GM21447 (cell line): ENCODE measurements around the gene THSD4.

Experiments used
- ATAC-seq: cut with Tn5 transposase; IDR thresholded peaks from one replicate; pipeline ENCODE4 v1.9.1; 2021; ENCODE audit not compliant: unreplicated experiment

The THSD4 gene

GRCh38 chr15:71472566-71472965, 357.3 kb downstream of the THSD4 start:
- no peak for ATAC-seq

GRCh38 chr15:71473751-71474150, 358.5 kb downstream of the THSD4 start:
- no peak for ATAC-seq

DNA sequence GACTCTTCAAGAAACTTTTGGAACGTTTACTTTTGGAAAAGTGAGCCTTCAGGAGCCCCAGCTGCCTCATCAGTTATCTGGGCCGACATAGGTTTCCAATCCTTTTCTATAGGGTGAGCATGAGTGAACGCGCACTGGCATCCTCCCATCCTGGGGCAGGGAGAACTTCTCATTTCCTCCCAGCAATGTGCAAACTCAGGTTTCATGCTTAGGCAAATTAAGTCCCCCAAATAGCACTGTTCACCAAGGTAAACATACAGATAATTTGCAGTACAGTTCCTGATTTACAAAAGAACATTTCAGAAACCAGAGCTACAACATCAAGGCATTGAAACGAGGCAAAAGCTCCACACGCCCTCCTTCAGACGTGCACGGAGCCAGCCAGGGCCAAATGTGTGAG, 361.6 kb downstream of the THSD4 start:
- ATAC-seq = no peak

- no peak for ATAC-seq
Observed at GRCh38 chr15:71480556-71480955, 365.3 kb downstream of the THSD4 start.

DNA sequence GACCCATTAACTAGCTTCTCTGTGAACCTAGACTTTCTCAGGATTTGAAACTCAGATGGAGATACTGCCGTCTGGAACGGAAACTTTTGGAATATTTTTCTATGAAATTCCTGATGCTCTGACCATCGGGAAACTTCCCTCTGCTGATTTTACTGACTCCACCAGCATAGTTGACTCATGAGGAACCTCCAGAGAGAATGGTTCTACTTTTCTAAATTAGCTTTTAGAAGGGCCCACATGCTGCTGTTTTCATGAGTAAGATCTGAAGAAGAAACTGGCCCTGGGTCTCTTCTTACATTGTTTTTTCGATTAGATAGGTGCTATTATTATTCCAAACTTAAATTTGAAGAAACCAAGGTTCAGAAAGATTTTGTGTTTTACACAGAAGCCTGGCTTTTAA, 368.8 kb downstream of the THSD4 start:
- ATAC-seq = no peak

- no peak for ATAC-seq
Observed at GRCh38 chr15:71485094-71485693, 369.9 kb downstream of the THSD4 start.

GRCh38 chr15:71489570-71489969, 374.3 kb downstream of the THSD4 start:
- ATAC-seq = no peak

DNA sequence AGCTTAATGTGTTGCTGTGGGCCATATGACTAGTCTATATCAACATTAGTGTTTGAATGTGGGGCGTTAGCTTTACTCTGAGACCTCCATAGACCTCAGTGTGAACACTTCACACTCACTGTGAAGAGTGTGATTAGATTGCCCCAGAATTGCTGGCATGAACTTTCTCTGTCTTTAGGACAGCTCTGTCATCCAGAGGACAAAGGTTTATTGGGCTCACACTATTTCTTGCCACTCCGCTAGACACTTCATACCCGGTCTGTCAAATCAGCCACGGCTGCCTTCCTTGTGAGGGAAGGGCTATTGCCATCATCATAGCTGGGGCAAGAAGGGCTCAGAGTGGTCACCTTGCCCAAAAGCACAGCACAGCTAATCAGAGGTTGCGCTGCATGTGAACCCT, 378.3 kb downstream of the THSD4 start:
- ATAC-seq = no peak

- ATAC-seq = no peak
Observed at GRCh38 chr15:71494563-71495397, 379.5 kb downstream of the THSD4 start.

GRCh38 chr15:71495398-71495780, 380.1 kb downstream of the THSD4 start:
- no peak for ATAC-seq

DNA sequence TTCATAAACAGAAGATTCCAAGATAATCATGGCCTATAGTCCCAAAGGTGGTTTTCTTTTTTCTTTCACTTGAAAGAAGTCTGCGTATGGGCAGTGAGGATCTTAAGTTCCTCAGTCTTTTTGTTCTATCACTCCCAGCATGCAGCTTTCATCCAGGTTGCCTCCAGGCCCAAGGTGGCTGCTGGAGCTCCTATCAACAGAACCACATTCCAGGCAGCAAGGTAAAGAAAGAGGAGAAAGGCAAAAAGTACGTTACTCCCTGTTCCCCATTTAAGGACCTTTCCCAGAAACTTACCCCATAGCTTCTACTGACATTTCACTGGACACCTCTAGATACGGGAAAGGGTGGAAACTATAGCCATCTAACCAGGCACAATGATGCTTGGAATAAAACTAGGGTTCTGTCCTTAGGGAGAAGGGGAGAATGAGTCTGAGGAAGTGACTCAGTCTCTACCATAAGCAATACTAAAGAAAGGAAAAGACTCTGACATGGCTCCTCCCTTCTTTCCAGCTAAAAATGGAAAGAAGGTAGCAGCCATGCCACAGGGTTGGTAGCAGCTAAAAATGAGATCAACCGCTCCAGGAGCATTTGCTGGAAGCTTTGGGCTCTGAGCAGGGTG, 381.2 kb downstream of the THSD4 start:
- ATAC-seq = no peak

DNA sequence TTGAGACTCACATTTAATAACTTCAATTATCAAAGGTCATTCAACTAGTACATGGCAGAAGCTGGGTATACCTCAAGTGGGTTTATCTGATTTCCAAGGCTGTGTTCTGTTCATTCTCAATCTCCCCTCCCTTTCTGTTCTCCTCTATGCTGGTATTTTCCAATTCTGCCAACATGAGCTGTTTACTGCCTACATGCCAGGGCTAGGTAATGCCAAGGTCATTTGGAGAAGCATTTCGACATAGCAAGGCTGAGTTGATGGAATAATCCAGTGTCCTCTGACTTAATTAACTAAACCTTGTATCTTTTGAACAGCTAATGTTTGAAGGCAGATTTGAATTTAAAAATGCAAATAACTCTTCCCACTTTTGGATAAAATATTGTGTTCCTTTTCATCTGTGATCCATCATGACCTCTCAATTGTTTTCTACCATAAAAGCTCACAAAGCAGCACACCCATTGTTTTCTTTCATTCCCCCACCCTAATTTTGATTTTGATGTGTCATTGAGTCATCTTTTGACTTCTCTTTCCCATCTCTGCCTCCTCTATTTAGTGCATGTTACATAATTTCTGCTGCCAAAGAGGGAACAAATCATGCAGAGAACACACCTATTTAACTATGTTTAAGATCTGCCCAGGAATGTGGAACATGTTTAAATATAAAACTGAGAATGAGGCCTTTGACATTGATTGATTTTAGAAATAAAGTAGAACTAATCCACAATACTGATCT, 386.2 kb downstream of the THSD4 start:
- no peak for ATAC-seq

DNA sequence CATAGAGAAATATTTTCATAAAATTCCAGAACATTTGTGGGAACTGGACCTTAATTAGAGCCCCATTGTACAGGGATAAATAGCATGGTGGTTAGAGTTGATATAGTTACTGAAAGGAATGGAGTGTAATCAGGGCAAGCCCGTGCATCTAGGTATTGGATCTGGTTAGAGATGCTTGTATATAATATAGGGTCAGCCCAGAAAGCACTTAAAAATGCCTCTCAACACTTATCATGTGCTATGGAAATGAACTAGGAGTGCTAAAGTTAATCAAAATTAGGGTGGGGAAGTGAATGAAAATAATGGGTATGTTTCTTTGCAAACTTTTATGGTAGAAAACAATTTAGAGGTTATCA, 386.8 kb downstream of the THSD4 start:
- ATAC-seq = no peak

DNA sequence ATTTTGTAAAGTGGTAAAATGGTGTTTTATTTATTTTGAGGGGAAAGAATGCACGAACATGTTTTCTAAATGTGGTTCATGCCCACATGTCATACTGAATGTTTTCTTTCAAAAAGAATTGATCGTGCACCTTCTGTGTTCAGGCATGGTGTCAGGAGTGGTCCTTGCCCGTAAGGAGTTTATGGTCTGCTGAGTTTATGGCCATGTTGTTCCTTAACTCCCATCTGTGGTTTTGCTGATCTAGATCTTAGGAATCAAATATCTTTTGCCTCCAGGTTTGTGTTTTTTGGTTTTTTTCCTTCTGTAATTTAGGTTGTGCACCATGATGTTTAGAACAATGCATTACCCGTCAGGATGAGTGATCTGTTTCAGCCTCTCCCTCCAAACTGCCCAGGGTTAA, 390.7 kb downstream of the THSD4 start:
- no peak for ATAC-seq

DNA sequence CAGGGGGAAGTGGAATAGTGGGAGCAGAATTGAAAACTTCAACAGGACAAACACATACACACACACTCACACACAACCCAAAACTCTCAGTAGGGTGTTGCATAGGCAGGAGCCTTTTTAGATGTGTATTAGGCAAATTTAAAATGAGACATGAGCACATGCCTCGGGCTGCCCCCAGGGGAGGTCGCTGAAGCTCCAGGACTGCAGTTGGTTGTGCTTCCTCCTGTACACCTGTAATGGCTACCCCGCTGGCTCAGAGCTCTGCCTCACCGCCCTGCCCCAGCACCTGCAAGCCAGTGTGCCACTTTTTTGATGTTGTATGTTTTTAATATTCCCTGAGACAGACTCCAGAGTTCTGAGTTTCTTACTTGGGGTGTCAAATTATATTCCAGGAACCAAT, 391.7 kb downstream of the THSD4 start:
- no peak for ATAC-seq

DNA sequence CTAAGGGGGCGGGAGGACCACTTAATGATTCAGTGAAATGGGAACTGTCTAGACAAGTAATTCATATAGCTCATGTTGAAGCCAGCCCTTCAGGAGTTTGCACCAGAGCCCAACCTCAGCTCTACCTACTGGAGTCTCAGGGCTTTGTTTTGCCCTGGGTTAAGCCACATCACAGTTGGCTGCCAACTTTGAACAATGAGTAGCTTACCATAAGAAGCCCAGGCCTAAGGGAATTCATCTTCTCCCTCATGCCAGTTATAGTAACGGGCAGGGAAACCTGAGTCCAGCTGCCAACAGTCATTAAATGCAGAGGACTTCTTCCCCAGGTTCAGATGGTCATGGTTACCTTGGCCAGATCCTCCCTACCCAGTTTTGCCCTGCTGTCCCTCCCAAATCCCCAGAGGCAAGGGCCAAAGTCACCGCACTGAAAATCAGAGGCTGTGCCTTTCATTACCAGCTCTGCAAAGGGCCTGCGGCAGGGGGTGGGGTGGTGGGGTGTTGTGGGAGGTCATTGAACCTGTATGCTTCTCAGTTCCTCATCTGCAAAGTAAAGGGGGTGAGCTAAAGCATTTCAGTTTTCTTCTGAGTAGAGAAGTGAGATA, 392.9 kb downstream of the THSD4 start:
- no peak for ATAC-seq

DNA sequence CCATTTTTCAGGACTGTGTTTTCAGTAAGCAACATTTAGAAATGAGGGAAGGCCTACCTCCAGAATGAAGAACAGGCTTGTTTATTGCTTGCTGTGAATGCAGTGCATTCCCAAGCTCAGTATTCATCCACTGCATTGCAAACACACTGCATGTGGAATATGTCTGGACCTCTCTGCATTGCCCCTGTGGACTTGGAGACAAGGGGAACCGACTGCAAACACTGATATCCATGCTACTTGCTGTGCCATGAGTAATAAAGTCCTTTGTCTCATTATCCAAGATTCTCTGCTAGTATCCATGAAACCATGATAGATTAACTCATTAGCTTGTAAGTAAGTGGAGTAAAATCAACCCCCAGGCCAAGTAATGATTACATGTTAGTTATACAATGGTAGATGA, 393.9 kb downstream of the THSD4 start:
- no peak for ATAC-seq

DNA sequence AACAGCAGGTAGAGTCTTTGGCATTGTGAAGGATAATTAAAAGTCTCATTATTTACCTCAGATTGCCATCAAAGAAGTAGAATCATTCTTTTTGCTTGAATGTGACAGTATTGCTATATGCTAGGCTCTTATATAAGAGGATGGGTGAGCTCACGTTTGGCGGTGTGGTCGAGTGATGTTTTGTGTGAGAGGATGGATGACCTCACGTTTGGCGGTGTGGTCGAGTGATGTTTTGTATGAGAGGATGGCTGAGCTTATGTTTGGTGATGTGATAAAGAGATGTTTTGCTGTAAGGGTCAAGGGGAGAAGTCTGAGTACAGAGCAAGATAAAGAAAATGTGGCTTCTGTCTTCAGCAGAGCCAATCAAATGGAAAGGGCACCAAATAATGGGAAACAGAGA, 395.5 kb downstream of the THSD4 start:
- ATAC-seq = no peak

GRCh38 chr15:71511796-71512681, 396.8 kb downstream of the THSD4 start:
- ATAC-seq = no peak

GRCh38 chr15:71512682-71513006, 397.4 kb downstream of the THSD4 start:
- no peak for ATAC-seq
